ENCODE data around the gene EPN1. TPM values are rescaled to one million over a fixed set of nuclear protein-coding genes. Genes with fewer than 3 reads are reported as not detected.

The EPN1 gene
- total RNA-seq, 6 experiments from 2014 or later, result 176 to 191 (median 185) TPM

- peaks cover 23% of the 10 kb centered on the region for H3K4me1 Mint-ChIP-seq (ENCODE audit: low read depth)
- TF ChIP-seq, protein P1, sequence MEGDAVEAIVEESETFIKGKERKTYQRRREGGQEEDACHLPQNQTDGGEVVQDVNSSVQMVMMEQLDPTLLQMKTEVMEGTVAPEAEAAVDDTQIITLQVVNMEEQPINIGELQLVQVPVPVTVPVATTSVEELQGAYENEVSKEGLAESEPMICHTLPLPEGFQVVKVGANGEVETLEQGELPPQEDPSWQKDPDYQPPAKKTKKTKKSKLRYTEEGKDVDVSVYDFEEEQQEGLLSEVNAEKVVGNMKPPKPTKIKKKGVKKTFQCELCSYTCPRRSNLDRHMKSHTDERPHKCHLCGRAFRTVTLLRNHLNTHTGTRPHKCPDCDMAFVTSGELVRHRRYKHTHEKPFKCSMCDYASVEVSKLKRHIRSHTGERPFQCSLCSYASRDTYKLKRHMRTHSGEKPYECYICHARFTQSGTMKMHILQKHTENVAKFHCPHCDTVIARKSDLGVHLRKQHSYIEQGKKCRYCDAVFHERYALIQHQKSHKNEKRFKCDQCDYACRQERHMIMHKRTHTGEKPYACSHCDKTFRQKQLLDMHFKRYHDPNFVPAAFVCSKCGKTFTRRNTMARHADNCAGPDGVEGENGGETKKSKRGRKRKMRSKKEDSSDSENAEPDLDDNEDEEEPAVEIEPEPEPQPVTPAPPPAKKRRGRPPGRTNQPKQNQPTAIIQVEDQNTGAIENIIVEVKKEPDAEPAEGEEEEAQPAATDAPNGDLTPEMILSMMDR (IDR thresholded peaks at IDR 0.05), result no peak
- H3K9me3 Mint-ChIP-seq, result no peaks in the 10 kb centered on the region
- H3K36me3 Mint-ChIP-seq (ENCODE audit: low read depth), result peaks cover 13% of the 10 kb centered on the region
- peaks cover 5% of the 10 kb centered on the region for H3K27me3 Mint-ChIP-seq (ENCODE audit: insufficient read depth)
- DNase-seq, result no peak
- H3K27ac Mint-ChIP-seq, result no peak overlapping the region
- no peak overlapping the region for H3K4me3 Mint-ChIP-seq
Observed at GRCh38 chr19:55683449-55684261, 8.6 kb downstream of the EPN1 start.

GRCh38 chr19:55684946-55685681 is 10.1 kb downstream of the EPN1 start:
- Mint-ChIP-seq H3K27me3 (ENCODE audit: insufficient read depth) (peaks cover 3% of the 10 kb centered on the region), H3K9me3 (no peaks in the 10 kb centered on the region), H3K36me3 (ENCODE audit: low read depth) (no peaks in the 10 kb centered on the region), H3K4me1 (ENCODE audit: low read depth) (peaks cover 8% of the 10 kb centered on the region; the same call in 1 of the 2 replicates), H3K27ac (no peak overlapping the region), H3K4me3 (no peak overlapping the region)
- TF ChIP-seq, protein P1 (IDR thresholded peaks at IDR 0.05), result no peak
- no peak for DNase-seq

DNA sequence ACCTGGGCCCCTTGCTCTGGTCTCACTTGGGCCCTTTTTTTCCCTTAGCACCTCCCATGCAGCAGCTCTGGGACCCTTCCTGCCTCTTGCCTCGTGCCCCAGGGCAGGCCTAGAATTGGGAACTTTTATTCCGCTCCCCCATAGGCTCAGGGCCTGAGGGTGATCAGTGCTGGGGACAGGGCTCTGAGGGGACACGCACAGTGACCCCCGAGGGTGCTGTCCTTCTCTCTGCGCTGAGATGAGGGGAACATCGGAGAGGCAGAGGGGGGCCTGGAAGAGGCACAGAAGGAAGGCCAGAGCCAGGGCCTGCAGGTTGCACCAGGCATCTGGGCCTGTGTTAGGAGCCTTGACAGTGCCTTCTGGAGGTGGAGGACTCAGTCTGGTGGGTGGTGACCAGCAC is 10.8 kb downstream of the EPN1 start:
- H3K9me3 Mint-ChIP-seq, result no peaks in the 10 kb centered on the region
- no peak overlapping the region for H3K4me3 Mint-ChIP-seq
- peaks cover 3% of the 10 kb centered on the region for H3K27me3 Mint-ChIP-seq (ENCODE audit: insufficient read depth)
- TF ChIP-seq, protein P1 (IDR thresholded peaks at IDR 0.05), result no peak
- no peak overlapping the region for H3K27ac Mint-ChIP-seq
- peaks cover 6% of the 10 kb centered on the region; the same call in 1 of the 2 replicates for H3K4me1 Mint-ChIP-seq (ENCODE audit: low read depth)
- no peaks in the 10 kb centered on the region for H3K36me3 Mint-ChIP-seq (ENCODE audit: low read depth)
- DNase-seq, result no peak

DNA sequence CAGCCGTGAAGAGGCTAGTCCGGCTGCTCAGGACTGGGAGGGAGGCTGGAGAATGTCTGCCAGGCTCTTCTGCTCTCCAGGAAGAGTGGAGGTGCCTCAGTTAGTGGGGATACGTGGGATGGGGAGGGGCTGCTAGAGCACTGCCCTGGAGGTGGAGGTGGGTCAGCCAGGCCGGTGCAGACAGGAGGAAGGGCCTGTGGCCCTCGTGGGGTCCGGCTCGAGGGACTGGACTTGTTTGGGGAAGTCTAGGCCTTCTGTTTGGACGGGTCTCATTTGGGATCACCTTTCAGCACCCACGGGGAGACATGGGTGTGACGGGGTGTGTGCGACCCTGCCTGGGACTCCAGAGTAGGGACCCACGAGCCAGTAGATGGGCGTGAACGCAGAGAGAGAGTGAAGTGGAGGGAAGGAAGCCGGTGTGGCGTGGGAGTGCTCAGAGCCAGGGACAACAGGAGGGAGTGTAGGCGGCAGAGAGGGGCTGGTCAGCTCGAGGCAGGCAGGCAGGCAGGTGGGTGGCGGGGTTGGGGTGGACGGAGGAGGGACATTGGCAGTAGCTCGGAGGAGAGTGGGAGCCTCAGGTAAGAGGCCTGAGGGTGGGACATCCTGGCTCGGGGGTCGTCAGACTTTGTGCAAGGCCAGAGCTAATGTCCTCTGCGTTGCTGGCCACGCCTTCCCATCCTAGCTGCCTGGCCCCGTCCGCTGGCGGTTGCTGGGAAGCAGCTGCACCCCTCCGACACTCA is 11.5 kb downstream of the EPN1 start:
- Mint-ChIP-seq H3K4me1 (ENCODE audit: low read depth) (peaks cover 3% of the 10 kb centered on the region; the same call in 1 of the 2 replicates), H3K36me3 (ENCODE audit: low read depth) (no peaks in the 10 kb centered on the region), H3K27ac (no peak overlapping the region; the same call in 1 of the 2 replicates), H3K27me3 (ENCODE audit: insufficient read depth) (peaks cover 3% of the 10 kb centered on the region), H3K9me3 (no peaks in the 10 kb centered on the region), H3K4me3 (no peak overlapping the region)
- no peak for DNase-seq
- TF ChIP-seq, protein P1 (IDR thresholded peaks at IDR 0.05), result no peak

All from HFFc6 (cell line).